HuH-7.5 (cell line): ENCODE data around the gene ADAMTS17.

Experiments
- DNase-seq: peaks from one replicate; pipeline ENCODE4 v3.0.0; 2011; ENCODE audit warnings: low spot score

ADAMTS17 gene

DNA sequence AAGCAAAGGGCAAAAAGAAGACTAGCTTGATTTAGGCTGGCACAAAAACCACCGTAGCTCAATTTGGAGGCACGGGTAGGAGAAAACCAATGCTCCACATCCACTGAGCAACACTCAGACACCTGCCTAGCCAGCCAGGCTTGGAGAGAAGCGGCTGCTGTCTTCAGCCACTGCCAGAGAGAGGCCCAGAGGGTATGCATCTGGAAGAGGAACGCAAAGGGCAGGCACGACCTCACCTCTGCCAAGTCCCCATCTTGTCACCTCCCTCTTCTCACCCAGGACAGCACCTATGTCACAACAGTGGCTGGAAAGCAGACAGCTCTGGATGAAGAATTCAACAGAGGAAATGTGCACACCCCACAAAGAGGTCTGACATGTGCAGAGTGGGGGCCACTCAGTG is 93.5 kb downstream of the ADAMTS17 start:
- DNase-seq, result no peak

DNA sequence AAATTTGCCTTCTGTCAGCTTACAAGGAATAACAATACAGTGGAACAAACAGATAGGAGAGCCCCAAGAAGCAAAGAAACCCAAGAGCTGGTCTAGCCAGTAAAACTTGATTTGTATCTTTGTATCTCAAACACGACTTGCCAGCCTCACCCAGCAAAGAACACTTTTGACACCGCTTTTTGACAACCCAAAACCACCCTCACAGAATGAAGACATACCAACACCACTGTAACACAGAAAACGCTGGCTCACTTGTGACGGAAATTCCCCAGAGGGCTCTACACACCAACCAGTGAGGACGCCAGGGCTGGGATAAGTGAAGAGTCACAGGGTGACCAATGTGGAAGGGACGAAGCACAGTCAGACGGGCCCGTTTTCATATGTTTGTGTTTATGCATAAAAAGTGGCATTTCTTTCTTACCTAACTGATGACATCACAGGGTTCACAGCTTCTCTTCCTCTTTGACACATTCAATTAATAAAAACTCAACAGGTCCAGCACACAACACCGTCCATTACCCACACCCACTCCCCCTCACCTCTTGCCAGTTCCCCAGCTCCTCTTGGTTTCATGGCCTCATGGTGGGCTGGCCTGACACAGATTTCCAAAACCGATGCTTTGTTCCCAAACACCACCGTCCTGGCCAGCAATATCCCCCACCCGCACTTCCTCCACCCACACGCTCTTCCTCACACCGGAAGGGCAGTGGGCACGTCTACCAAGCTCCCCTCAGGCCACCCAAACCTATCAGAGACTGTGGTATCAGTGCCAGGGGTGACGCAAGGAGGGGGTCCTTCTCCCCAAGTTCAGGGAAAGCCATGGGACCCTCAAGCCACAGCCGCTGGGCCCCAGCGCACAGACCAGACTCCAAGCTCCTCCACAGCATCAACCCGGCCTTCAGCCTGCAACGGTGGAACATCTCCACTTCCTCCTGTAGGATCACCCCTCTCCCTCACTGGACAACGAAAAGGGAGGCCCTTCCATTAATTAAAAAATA is 94.2 kb downstream of the ADAMTS17 start:
- DNase-seq, result no peak

DNA sequence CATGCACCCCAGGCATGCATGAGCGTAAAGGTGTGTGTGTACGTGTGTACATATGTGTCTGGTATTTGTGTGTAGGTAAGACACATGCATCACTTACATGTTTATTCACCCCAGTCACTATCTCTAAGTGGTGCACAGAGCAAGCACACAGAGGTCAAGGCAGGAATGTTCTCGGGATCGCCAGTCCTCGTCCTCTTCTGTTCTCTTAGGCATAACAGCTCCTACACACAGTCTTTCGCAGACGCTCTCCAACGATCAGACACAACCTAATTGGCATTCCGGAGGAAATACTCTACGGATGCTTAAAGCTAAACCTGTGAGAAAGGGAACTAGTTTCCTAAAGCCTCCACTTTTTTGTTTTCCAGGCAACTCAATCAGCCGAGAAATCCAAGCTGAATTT is 95.9 kb downstream of the ADAMTS17 start:
- no peak for DNase-seq

DNA sequence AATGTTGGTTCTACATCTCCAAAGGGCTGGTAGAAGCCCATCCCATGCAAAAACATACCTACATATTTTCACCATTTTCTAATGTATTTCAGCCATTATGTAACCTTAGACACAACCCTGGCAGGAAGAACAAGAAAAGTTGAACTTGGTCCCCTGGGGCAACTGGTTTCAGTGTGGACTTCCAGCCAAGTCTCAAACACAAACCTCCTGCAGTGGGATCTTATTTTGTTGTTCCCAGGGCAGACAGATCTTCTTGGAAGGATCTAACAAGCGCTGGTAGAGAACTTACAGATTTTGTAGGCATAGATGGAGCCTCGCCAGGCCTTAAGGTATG is 96.3 kb downstream of the ADAMTS17 start:
- DNase-seq, result no peak

DNA sequence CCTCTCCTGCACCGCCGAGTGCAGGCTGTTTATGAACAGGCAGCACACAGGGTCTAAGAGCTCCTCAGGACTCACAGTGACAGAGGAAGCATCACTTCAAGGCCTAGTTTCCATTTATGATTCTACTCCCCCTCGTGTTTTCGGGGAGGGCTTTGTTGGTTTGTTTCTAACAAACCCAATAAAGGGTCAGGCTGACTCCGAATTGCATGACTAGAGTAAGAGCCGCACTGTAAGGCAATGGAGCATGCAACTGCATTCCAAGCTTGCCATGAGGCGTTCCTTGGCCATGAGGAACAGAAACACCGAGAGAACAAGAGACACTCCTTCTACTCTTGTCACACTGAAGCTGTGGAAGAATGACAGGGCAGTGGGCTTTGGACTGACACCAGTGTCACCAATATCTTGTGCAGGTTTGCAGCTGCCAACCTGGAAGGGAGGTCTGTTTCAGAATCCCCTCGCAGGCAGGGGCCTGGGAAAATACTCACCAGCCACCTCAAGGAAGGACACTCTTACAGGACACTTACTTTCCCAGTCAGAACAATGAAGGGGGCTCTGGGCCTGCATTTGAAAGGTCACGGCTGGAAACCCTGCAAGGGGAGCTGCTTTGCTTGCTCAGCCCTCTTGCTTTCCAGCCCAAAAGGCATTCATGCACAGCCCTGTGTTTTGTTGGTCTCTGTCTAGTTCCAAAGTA is 96.8 kb downstream of the ADAMTS17 start:
- no peak for DNase-seq

DNA sequence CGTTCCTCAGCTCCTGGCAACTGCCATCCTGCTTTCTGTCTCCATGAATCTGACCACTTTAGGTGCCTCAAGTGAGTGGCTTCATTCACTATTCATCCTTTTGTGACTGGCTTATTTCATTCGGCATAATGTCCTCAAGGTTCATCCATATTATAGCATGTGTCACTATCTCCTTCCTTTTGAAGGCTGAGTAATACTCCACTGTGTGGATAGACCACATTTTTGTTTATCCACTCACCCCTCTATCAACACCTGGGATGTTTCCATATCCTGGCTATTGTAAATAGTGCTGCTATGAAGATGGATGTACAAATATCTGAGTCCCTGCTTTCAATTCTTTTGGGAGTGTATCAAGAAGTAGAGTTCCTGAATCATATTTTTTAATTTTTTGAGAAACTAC is 98.8 kb downstream of the ADAMTS17 start:
- no peak for DNase-seq

DNA sequence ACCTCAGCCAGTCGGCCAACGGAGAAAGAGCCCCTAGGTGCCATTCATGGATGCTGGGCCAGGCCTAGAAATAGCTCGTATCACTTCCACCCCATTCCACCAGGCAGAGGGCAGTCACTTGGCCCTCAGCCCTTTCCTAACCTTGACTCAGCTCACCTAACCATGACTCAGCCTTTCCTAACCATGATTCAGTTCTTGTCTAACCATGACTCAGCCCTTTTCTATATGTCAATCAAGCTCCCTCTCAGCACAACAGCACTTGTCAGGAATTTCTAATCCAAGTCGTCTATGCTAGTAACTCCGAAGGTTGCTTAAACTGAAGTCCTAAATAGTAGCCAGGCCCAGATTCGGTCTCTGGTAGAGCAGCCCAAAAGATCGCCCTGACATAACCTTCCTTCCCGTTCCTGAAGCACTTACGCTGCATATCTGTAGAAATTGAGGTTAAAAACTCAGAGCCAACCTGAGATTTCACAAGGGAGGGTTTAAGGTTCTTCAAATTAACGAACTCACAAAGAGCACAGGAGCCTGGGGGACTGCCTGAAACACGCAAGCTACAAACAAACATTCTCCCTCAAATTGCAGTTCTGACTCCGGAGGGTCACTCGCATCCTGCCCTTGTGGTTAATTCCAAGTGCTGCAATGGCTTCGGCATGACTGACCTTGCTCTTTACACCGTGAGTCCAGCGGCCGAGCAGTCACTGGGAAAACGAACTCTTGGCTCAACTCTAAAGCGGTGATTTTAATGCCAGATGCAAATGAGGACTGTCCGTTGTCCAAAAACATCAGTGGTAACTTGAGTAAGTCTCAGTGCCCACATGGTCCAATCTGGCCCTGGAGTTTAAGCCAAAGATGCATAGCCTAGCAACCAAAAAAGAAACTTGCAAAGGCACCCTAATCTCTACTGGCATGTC is 99.9 kb downstream of the ADAMTS17 start:
- peak; percentile 23 for DNase-seq

DNA sequence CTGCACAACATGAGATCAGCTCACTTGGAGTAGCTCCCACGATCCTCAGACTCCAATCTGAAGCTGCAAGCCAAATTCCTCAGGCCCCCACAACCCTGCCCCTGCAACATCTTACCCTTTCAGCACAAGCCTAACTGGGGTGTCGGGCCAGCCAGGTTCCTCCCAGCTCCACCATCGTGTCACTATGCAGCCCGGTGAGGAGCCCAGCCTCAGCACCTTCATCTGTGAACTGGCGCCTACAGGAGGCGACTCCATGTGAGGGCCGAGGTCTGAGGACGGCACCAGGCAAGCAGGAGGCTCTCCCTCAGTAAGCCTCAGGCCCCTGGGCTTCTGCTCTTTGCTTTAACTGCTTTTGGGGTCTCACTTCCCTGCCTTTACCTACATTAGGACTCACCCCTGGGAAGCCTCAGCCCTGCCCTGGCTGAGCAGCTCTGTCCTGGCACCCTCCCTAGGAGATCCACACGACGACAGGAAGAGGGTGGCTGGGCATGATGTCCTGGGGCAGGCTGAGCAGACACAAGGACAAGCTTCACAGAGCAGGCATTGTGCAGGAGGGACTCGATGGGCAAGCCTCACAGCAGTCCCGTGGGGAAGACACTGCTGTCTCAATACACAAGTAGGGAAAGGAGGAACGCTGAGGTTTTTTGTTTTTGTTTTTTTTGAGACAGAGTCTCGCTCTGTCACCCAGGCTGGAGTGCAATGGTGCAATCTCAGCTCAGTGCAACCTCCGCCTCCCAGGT is 104.6 kb downstream of the ADAMTS17 start:
- DNase-seq, result no peak

DNA sequence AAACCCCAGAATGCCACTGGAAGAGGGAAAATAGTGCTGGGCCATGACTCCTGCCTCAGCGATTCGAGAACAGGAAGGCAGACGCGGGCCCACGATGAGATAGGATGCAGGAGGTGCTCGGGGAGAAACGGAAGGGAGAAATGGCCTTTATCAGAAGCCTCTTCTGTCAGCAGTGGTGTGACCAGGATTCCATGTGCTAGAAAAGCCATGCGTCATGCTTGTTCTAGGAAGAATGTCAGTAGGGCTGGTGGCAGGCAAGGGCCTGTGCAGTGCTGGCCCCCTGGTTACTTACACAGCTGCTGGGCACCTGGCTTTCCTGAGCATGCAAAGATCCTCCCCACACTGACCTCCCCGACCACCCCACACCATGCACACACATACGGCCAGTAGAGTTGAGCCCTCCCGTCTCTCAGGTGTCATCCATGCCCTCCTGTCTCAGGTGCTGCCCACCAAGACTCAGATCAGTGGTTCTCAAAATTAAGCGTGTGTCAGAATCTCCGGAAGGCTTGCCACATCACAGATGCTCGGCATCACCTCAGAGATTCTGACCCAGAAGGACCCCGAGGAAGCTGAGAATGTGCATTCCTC is 106.7 kb downstream of the ADAMTS17 start:
- no peak for DNase-seq

DNA sequence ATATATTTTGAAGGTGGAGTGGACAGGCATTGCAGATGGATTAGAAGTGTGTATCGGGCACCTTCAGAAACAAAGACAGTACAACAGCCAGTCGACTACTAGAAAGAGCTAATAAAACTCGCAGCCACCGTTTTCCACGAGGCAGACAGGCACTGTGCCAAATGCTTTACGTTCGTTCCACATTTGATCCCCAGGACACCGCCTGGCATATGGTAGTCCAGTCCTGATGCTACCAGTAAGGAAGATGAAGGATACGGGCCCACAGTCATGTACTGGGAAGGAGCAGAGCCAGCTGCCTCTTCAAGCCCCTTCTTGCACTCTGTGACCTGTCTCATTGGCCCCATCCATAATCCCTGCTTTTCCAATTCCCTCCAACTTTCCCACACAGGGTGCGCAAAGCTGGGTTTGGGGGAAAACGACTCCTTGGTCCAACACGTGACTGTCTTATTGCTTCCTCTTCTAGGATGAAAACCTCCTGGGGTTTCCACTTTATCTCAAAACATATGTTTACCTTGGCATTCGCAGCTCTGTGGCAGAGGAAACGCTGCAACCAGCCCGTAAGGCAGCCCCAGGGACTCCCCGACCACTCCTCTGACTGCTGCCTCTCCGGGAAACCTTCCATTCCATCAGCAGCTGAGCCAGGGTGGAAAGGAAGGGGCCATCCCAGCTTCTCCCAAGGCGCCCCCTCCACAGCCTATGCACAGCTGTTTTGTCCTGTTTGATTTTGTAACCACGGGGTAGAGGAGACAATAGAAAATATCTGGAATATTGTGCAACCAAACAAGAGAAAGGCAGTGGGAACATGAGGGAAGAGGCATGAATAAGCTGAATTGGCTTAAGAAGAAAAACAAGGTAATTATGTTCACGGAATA is 107.4 kb downstream of the ADAMTS17 start:
- no peak for DNase-seq

DNA sequence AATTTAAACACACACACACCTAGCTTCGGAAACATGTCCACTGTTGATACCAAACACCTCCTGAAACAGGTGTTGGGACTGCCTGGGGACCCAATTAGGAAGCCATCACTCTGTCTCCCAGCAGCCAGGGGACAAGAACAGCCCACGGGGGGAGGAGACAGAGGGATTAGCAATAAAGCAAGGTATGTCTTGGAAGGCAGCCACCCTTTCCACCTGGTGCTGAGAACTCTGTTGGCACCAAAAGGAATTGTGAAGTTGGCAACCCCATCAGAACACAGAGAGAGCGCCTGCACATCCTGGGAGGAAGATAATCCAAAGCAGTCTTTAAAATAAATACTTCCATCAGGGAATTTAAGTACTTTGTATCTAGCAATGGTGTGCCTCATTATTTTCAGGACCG is 111.0 kb downstream of the ADAMTS17 start:
- no peak for DNase-seq

DNA sequence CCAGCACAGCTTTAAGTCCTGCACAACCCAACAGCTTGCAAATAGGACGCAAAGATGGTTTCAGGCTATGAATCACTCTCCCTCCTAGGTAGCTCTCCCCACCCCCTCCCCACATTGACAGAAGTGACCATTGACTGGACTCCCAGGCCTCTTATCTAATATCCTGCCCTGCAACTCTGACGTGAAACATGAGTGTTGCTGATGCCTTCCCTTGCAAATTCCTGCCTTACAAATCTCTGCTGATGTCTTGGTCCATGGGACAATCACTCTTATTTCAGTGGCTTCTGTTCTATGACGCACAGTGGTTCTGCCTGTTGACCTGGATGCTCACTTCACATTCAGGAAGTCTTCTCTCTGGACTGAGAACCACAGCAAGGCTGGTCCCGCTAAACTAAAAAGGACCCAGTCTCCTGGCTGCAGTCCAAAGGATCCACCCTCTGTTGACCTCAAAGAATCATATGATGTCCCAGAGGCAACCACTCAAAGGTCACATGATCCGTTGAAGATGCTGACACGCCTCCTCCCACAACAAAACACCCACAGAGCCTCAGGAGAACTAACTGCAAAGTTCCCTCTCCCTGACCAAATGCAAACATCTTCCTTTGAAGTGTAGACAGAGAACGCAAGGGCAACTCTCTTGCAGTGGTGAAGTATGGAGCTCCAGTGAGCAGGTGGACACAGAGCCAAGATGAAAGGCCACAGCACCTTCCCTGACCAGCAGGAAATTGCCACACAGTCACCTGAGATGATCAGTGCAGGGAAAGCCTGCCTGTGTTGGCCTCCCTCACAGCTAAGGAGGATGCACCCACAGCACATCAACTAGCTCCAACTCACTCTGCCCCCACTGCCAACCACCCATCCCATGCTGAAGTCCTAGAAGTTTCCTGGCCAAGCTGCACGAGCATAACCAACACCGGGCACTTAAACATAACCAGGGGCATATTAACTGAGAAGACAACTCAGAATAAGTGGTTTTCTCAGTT is 112.3 kb downstream of the ADAMTS17 start:
- DNase-seq, result no peak

DNA sequence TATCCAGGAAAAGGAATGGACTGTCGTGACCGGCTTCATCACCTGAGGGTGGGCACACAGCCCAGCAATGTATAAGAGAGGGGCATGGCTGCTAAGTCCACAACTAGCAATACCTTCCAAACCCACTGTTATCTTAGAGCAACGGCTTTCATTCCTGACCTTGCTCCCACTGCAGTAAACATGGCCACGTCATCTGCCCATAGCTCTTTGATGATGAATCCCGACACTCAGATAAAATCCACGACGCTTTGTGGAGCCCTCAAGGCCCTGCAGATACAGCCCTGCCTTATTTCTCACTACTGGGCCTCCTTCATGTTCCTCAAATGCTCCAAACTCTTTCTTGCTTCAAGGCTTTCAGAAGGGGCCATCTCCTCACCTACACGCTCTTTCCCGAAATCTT is 114.0 kb downstream of the ADAMTS17 start:
- DNase-seq, result no peak

DNA sequence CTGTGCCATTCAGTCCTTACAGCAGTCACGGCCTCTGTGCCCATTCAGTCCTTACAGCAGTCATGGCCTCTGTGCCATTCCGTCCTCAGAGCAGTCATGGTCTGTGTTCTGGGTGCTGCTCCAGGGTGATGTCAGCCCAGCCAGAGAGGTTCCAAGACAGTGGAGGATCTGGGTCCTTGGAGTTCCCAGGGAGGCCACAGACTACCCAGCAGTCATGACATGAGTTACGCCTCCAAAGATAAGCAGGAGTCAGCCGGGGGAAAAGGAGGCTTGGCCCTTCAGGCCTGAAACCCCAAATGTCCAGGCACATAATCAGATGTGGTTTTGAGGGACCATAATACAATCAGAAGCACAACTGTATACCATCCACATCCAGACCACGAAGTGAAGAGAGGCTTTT is 115.7 kb downstream of the ADAMTS17 start:
- no peak for DNase-seq

DNA sequence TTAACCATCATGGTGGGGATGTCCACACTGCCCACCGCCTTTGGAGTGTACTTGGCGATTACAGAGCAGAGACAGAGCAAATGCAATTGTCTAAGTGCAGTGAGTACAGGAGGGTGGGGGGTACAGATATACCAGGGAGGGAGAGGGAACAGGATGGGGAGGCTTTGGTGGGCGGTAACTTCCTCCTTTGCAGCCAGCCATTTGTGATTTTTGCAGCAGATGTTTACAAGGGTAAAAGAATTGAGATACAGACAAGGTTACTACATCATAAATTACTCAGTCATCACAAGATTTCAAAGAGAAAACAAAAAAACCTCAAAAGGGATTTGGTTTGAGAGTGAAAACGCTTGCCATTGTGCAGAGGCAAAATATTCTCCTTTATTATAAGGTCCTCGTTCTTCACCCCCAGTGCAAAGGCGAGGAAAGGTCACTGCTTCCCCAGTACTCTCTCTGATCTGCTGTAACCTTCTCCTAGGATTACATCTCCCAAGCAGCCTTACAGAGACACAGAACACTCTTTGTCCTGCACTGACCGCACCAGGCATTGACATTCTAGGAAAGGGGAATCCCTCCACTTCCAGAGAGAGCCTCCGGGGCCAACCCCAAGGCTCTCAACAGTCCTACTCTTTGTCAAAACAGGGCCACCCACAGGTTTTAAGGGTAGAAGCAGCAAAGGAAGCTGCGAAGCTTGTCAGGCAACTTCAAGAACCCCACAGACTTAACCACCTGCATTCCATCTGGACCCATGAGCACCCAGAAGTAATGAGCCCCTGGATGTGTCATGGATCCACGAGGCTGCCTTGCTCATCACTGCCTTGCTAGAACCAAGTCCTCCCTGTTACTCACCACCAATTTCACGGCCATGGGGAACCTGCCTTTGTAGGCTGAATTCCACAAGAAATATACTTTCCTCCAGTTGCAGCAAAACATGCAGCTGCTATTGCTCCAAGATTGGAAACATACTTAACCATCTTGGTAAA is 117.3 kb downstream of the ADAMTS17 start:
- DNase-seq, result no peak

DNA sequence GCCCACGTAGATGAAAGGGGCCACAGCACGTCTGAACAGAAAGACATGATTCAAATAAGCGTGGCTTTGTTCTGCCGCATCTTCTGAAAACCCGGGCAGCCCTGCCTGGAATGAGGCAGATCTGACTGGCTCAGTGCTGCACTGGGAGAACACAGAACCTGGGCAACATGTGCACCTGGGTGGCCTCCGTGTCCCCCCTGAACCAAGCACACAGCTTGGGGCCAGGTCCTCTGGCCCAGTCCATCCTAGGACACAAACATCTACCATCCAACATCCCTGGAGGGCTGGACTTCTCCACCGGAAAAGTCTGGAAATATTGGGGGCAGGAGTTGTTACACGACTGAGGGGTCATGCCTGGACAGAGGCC is 119.4 kb downstream of the ADAMTS17 start:
- no peak for DNase-seq

DNA sequence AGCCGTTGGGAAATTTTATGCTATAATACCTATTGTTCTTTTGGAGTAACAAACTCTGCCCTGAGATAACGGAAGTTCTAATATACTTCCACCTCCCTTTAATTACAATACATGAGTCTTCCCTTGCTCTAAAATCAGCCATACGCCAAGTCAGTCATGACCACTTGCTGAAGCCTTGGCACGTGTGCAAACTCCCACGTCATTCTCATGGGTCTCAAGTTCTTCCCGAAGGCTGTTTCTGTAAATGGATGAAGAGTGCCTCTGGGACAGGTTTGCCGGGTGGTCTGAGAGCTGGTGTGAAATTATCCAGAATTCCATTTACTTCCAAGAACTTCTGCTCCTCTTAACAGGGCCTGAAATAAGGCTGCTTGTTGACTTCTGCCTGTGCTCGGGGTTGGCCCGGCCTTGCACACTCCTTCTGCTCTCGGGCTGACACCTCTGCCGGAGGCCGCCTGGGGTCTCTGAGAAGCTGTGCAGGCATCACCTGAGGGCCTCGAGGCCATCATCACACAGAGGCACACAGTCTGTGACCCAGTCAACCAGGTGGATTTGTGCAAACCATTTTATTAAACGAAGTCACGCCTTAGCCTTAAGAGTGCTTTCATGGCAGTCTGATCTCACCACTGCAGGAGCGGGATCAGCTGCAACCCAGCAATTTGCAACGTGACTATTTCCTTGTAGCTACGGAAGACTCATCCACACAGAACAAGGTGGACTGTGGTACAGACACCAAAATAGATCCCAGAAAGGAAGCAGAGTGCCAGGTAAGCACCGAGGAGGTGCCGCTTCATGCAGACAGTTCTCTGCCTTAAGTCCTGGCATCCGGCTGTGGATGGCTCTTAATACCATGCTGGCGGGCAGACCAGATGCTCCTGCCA is 120.1 kb downstream of the ADAMTS17 start:
- no peak for DNase-seq
